OCI-M2 (cell line): ENCODE measurements around the gene ULK4.

ENCODE experiments used
- DNase-seq: peaks from one replicate; lab custom pipeline; 2025; ENCODE audit not compliant: unreplicated experiment; lab: John Stamatoyannopoulos, UW

Gene ULK4

GRCh38 chr3:41239587-41239986 is 722.3 kb downstream of the ULK4 start:
- DNase-seq, result no peak

DNA sequence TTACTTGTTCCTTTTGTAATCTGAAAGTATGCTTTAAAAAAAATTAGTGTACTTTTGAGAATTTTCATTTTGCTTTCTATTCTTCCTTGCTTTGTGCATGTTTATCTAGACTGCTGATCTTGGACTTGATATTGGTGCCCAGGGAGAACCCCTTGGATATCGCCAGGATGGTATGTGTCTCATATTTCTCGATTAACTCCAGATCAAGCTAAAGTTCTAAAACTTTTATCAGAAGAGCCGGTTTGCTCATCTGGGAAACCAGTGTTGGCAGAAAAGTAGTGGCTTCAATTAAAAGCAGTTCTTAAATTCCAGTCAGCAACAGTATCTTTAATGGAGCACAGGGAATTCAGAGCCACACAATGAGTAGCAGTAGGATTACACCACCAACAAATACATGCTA is 724.0 kb downstream of the ULK4 start:
- no peak for DNase-seq

DNA sequence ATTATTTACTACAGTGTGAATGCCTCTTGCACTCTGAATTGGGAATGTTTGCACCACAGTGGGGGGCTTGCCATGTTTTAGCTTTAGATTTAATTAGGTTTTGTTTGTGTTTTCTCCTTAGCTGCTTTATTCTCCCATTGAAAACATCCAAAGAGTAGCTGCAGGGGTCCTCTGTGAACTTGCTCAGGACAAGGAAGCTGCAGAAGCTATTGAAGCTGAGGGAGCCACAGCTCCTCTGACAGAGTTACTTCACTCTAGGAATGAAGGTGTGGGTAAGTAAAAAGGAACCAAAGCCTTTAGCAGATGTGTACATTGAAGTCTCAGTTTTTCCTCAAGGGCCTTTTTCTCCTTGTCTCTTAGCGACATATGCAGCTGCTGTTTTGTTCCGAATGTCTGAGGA is 725.7 kb downstream of the ULK4 start:
- DNase-seq, result no peak

- no peak for DNase-seq
These were observed 726.8 kb downstream of the ULK4 start for GRCh38 chr3:41234823-41235721.

DNA sequence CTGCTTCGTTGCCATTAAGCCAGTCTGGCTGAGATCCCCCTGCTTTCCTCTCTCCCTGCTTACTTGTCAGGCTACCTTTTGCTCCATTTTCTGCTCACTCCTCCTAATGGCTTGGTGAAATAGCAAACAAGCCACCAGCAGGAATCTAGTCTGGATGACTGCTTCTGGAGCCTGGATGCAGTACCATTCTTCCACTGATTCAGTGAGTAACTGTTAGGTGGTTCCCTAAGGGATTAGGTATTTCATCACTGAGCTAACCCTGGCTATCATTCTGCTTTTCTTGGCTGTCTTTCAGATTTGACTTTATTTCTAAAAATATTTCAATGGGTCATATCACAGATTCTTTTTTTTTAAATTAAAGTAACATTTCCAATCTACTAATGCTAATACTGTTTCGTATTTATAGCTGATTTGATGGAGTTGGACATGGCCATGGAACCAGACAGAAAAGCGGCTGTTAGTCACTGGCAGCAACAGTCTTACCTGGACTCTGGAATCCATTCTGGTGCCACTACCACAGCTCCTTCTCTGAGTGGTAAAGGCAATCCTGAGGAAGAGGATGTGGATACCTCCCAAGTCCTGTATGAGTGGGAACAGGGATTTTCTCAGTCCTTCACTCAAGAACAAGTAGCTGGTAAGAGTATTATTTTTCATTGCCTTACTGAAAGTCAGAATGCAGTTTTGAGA is 737.6 kb downstream of the ULK4 start:
- no peak for DNase-seq

- DNase-seq, result no peak
These were observed 738.2 kb downstream of the ULK4 start for GRCh38 chr3:41223691-41224090.

DNA sequence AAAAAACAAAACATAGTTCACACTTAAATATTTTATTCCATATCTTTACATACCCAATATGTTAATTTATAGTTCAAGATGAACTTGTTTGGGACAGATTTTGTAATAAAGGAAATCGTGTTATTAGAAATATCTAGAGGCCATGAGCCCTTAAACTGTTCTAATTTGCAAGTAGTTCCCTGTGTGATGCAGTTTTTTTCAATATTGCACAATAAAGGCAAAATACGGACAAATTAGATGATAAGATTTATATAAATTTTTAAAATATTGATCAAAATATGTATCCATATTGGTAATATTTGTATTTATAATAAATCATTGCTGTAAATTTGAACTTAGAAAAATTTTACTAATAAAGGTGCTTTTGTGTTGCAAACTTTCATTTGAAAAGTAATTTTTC is 738.8 kb downstream of the ULK4 start:
- no peak for DNase-seq

- no peak for DNase-seq
These were observed 739.4 kb downstream of the ULK4 start for GRCh38 chr3:41222501-41222900.

GRCh38 chr3:41222012-41222411 is 739.9 kb downstream of the ULK4 start:
- no peak for DNase-seq

DNA sequence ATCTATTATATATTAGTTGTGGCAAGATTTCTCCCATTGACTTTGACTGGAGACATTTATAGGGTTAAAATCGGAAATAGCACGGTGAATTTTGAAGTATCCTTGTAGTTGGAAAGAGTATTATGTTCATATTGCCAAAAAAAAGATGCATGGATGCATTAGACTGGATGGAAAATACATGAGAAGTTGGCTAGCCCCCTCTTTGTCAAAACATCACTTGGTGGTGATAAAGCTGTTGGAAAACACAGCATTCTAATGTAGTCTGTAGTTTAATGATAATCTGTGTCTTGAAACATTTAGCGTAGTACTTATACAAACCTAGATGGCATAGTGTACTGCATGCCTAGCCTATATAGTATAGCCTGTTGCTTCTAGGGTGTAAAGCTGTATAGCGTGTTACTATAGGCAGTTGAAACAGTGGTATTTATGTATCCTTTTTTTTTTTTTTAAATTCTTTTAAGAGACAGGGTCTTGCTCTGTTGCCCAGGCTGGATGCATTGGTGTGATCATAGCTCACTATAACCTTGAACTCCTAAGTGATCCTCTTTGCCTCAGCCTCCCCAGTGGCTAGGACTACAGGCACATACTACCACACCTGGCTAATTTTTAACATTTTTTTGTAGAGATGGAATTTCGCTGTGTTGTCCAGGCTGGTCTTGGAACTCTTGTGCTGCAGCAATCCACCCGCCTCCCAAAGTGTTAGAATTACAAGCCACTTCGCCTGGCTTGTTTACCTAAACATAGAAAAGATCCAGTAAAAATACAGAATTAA is 740.8 kb downstream of the ULK4 start:
- no peak for DNase-seq

DNA sequence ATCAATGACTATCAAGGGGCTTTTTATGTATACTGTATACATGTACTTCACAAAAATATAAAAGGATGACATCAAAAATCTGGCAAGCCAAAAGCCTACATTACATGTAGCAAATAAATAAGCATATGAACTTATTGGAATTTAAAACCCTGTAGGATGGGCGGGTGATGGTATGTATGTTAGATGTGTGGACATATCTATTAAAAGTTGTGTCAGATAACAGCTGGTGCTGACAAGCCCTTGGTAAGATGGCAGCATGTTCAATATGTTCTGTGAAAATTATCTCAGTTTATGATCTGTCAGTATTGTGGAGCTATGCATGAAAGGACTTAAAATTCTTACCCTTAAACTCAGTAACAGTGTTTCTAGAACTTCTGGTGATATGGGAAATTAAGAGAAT is 742.5 kb downstream of the ULK4 start:
- DNase-seq, result no peak

DNA sequence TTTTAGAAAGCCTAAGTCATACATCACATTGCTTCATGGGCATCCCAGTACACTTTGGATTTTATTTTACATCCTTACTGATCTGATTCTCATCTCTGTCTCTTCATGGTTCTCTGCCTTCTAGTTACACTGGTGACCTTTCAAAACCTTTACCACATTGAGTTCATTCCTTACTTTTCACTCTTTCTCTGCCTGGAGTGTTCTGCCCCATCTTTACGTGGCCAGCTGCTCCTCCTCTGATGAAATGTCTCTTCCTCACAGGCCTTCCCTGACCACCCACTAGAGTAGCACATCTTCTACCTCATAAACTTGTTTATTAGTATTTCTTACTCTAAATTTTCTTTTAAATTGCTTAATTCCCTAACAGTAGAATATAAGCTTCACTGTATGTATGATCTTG is 744.9 kb downstream of the ULK4 start:
- DNase-seq, result no peak

DNA sequence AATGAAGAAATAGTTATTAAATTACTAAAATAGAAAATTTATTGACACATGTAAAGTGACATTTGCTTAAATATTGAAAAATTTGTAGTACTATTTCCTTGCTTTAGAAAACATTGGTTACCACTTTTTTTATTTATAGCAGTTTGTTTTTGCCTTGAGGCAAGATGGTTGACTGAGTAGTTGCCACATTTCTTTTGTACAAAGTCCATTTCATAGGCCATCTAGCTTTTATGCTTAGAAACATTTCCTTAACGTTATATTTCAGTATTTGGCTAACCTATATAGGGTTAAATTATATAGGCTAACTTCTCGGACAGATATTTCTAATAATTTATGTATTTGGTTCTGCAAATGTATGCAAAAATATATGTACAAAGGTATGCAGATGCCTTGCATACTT is 745.5 kb downstream of the ULK4 start:
- DNase-seq, result no peak

DNA sequence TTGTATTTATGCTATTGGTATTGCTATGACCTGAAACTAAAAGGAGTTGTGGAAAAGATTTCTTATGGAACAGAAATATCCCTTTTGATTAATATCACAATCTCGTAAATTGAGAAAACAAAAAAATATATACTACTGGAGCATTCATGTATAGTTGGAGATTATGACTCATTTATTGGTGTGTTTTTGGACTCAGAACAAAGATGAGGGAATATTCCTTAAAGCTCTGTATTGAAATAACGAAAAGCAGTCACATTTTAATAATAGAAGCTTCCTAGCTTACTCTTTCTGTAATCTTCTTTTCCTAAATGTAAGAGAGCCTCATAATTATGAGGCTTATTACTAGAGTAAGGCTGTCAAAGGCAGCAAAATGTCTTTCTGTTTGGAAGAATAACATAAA is 748.3 kb downstream of the ULK4 start:
- no peak for DNase-seq

DNA sequence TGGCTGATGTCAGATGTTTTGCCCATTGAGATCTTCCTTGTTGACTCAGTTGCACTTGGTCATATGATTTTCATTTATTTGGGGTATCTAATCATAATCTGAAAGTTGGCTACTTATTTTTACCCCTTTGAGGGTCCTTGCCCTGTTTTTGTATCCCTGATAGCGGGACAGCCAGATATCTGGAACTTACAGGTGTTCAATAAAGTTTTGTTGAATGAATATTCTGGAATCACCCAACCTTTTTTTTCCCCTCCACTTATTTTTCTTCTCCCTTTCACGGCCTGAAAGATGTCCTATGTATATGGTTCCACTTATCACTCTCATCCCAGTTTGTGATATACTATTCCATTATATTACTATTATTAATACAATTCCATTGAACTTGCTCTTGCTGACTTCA is 749.8 kb downstream of the ULK4 start:
- no peak for DNase-seq

GRCh38 chr3:41210966-41211365 is 750.9 kb downstream of the ULK4 start:
- no peak for DNase-seq

DNA sequence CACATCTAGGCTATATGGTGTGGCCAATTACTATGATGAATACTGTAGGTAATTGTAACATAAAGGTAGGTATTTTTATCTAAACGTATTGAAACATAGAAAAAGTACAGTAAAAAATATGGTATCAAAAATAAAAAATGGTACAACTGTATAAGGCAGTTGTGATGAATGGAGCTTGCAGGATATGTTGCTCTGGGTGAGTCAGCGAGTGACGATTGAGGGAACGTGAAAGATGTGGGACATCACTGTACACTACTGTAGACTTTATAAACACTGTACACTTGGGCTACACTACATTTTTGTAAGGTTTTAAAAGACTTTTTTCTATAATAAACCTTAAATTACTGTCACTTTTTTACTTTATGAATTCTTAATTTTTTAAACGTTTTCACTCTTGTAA is 752.3 kb downstream of the ULK4 start:
- no peak for DNase-seq

DNA sequence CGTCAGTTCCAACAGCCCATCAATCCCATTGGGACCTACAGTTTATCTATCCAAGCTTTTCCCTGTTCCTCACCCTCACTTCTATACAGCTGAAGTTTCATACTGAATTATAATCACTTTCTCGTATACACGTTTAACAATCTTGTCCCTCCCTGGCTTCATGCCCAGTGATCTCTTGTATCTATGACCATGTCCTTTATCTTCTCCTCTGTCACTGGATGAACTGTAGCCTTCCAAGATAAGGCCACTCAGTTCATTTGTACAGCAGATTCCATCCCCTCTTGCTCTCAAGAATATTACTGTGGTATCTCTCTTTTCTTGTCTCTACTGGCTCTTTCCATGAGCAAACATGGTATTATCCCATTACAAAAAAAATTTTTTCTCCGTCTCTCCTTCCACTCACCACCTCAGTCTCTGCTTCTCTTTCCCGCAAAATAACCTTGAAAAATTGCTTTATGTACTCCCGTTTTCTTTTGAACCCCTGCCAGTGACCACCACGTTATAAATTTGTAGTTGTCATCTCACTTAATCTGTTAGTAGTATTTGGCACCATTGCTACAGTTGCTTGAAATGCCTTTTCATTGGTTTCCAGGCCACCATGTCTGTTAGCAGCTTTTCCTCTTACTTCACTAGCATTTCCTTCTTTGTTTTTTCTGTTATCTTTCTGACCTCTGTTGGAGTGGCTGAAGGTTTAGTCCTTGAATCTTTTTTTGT is 753.2 kb downstream of the ULK4 start:
- no peak for DNase-seq

GRCh38 chr3:41207355-41207754 is 754.5 kb downstream of the ULK4 start:
- DNase-seq, result no peak

- no peak for DNase-seq
These were observed 756.3 kb downstream of the ULK4 start for GRCh38 chr3:41205591-41205990.

DNA sequence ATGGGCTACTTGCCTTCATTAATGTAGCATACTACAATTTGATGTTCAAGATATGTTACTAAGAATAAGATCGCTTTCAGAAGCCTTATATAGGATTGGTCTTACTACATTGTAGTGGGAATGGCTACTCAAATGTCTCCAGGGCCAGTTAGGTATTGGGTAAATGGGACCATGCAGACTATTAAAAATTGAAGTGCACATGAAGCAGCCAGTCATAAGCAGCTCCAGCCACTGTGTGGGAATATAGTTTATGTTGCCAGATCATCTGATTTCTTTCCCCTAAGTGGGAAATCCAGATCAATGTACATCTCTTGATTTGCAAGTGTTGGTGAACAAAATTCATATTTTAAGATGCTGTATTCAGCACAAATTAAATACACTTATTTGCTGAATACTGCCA is 757.5 kb downstream of the ULK4 start:
- no peak for DNase-seq
